Tibial nerve (tissue), 4 donors: ENCODE measurements around the gene ACBD6. TPM values are rescaled to one million over a fixed set of nuclear protein-coding genes. Genes with fewer than 3 reads are reported as not detected.

ENCODE experiments used
- DNase-seq, 2 donors: peaks; one replicate each; pipeline ENCODE4 v3.0.0-alpha.2; 2019; ENCODE audit warnings: low spot score in 2 of 2
- H3K27ac ChIP-seq, 4 donors: fragments of 200-600 bp; sonication (generic) in 3 of 4; one replicate each; pipeline ENCODE4 v1.5.1; 2017 to 2019; ENCODE audit warnings: mild to moderate bottlenecking in 1 of 4
- H3K27me3 ChIP-seq, 2 donors: fragments of 200-600 bp; sonication (generic) in 1 of 2; one replicate each; pipeline versions ENCODE4 v1.5.1 to v1.6.0; 2017 to 2019
- H3K36me3 ChIP-seq, 3 donors: fragments of 200-600 bp; sonication (generic); one replicate each; pipeline ENCODE4 v1.5.1; 2018 to 2019
- H3K4me1 ChIP-seq, 4 donors: fragments of 200-600 bp; sonication (generic) in 3 of 4; one replicate each; pipeline ENCODE4 v1.5.1; 2017 to 2019
- H3K4me3 ChIP-seq, 4 donors: fragments of 200-600 bp; sonication (generic) in 3 of 4; one replicate each; pipeline ENCODE4 v1.5.1; 2017 to 2019; ENCODE audit warnings: mild to moderate bottlenecking in 1 of 4, moderate library complexity in 1 of 4
- H3K9me3 ChIP-seq, 4 donors: fragments of 200-600 bp; sonication (generic) in 3 of 4; one replicate each; pipeline ENCODE4 v1.5.1; 2017 to 2019
- EP300 ChIP-seq, 2 donors: sonication (generic); formaldehyde crosslinking; IDR thresholded peaks; one replicate each; pipeline ENCODE4 v1.6.1; 2017; ENCODE audit warnings: antibody characterized with exemption in 2 of 2, mild to moderate bottlenecking in 1 of 2
- POLR2A ChIP-seq, 2 donors: fragments of 450-650 bp; IDR thresholded peaks; one replicate each; pipeline ENCODE4 v1.6.1; 2017; ENCODE audit warnings: antibody characterized with exemption in 2 of 2, mild to moderate bottlenecking in 2 of 2, moderate library complexity in 2 of 2
- WGBS, 2 donors: methylation state at CpG; one replicate each; pipeline ENCODE4 v1.1.5; 2018; 5-methylcytosine and 5-hydroxymethylcytosine counted together
- total RNA-seq, 4 donors: library from RNA; depleted of rRNA; stranded (reverse); fragments of >200 nt; gene quantifications; one replicate each; pipeline ENCODE4 v1.1.0, GENCODE V29; 2016
- TF ChIP-seq, protein P1 (sequence below), 5 experiments: fragments of 200-600 bp in 3 of 5; fragments of 450-650 bp in 2 of 5; sonication (generic) in 3 of 5; IDR thresholded peaks; one replicate each; pipeline ENCODE4 v1.5.1; 2016 to 2019; ENCODE audit warnings: antibody characterized with exemption in 5 of 5, mild to moderate bottlenecking in 3 of 5, moderate library complexity in 2 of 5

The ACBD6 gene
- total RNA-seq, 4 donors from 2014 or later, result 55.7 to 61.8 (median 57.2) TPM

DNA sequence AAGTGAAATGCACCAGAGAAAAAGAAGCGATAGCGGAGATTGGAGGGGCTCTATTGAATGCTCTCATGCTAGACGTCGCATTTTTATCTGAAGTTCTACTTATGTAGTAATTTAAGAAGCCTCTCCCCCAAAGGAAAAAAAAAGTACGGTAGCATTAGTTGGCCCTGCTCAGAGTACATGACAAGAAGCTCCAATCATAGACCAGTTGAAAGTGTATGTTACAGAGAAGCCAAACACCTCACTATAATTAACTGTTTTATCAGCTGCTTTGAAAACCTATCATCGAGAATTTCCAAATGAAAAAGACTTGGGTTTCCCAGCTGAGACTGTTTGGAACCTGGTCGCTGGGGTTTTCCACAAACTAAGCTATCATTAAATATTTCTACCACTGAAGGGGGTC is 36.8 kb upstream of the ACBD6 start:
- 90 to 91% methylated on average over 7 of the region's 7 CpGs for WGBS, 2 donors
- Histone ChIP-seq H3K27me3 (no peaks in the 10 kb centered on the region), H3K9me3 (no peaks in the 10 kb centered on the region), H3K36me3 (no peaks in the 10 kb centered on the region), H3K27ac (no peak overlapping the region), H3K4me3 (no peak overlapping the region), H3K4me1 (peaks cover 0 to 18% (median 0%) of the 10 kb centered on the region in 4 donors)
- no peak for DNase-seq
- TF ChIP-seq EP300 (IDR thresholded peaks at IDR 0.05), result no peak
- TF ChIP-seq, protein P1, sequence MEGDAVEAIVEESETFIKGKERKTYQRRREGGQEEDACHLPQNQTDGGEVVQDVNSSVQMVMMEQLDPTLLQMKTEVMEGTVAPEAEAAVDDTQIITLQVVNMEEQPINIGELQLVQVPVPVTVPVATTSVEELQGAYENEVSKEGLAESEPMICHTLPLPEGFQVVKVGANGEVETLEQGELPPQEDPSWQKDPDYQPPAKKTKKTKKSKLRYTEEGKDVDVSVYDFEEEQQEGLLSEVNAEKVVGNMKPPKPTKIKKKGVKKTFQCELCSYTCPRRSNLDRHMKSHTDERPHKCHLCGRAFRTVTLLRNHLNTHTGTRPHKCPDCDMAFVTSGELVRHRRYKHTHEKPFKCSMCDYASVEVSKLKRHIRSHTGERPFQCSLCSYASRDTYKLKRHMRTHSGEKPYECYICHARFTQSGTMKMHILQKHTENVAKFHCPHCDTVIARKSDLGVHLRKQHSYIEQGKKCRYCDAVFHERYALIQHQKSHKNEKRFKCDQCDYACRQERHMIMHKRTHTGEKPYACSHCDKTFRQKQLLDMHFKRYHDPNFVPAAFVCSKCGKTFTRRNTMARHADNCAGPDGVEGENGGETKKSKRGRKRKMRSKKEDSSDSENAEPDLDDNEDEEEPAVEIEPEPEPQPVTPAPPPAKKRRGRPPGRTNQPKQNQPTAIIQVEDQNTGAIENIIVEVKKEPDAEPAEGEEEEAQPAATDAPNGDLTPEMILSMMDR (IDR thresholded peaks at IDR 0.05), result no peak
- TF ChIP-seq POLR2A (IDR thresholded peaks at IDR 0.05), result no peak

DNA sequence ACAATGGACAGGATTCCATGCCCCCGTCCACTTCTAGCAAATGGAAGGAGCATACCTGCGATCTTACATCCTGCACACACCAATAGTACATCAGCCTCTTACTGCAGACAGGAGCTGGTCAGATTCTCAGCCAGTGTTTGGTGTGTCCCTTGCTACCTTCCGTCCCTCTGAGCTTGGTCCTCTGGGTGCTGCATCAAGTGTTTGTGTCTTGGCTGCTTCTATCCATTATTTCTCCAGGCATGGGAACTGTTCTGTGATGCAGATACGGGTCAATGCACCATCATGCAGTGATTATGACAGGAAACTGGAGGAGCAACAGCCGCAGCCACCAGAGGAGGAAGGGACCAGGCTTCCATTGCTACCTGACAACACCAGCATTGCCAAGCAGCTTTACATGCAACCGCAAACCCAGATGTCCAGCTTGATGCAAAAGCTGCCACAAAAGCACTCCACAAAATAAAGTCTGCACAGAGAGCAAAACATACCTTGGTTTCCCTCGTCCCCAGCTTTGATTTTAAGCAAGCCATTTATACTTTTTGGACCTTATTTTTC is 34.5 kb upstream of the ACBD6 start:
- TF ChIP-seq POLR2A (IDR thresholded peaks at IDR 0.05) (no peak), EP300 (IDR thresholded peaks at IDR 0.05) (no peak)
- TF ChIP-seq, protein P1 (IDR thresholded peaks at IDR 0.05), result no peak
- no peaks in the 10 kb centered on the region for H3K36me3 ChIP-seq
- no peaks in the 10 kb centered on the region for H3K9me3 ChIP-seq
- H3K4me3 ChIP-seq, result no peak overlapping the region
- H3K4me1 ChIP-seq, result peaks cover 0 to 2% (median 0%) of the 10 kb centered on the region in 4 donors
- no peaks in the 10 kb centered on the region for H3K27me3 ChIP-seq
- H3K27ac ChIP-seq, result no peak overlapping the region
- DNase-seq, result no peak
- WGBS, 2 donors, result 78 to 82% methylated on average over 7 of the region's 7 CpGs

DNA sequence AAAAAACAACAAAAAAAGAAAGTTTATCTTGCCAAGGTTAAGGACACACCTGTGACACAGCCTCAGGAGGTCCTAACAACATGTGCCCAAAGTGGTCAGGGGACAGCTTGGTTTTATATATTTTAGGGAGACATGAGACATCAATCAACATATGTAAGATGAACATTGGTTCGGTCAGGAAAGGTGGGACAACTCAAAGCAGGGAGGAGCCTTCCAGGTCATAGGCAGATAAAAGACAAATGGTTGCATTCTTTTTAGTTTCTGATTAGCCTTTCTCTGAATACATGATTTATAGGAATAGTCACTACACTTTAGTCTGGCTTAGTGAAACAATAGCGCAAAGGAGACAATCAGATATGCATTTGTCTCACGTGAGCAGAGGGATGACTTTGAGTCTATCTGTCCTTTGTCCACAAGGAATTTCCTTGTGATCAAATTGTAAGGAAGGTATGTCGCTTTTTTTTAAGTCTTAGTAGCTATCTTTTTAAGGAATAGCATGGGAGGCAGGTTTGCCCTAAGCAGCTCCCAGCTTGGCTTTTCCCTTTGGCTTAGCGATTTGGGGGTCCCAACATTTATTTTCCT is 33.1 kb upstream of the ACBD6 start:
- peaks cover 0 to 3% (median 0%) of the 10 kb centered on the region in 4 donors for H3K4me1 ChIP-seq
- no peak for DNase-seq
- no peak for TF ChIP-seq POLR2A (IDR thresholded peaks at IDR 0.05)
- no peaks in the 10 kb centered on the region for H3K36me3 ChIP-seq
- H3K9me3 ChIP-seq, result no peaks in the 10 kb centered on the region
- WGBS, 2 donors, result 89 to 92% methylated on average over 5 of the region's 5 CpGs
- no peak overlapping the region for H3K4me3 ChIP-seq
- no peaks in the 10 kb centered on the region for H3K27me3 ChIP-seq
- no peak overlapping the region for H3K27ac ChIP-seq

DNA sequence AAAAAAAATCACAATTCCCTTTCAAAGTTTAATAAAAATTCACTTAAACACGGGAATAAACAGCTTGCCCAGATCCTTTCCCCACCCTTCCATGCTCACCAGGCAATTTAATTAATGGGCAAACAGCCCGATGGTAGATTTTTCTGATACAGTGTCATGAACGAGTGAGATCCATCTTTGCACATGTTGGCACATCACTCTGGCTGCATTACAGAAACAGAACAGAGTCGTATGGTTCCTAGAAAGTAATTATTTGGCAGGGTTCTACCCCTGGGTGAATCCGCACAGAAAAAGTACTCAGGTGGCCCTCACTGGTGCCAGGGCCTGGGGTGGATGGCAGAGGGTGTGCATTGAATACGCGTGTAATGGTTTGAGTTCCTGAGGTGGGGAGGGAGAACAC is 31.8 kb upstream of the ACBD6 start:
- no peak for DNase-seq
- H3K9me3 ChIP-seq, result no peaks in the 10 kb centered on the region
- no peaks in the 10 kb centered on the region for H3K36me3 ChIP-seq
- no peak overlapping the region for H3K4me3 ChIP-seq
- 74 to 78% methylated on average over 7 of the region's 7 CpGs for WGBS, 2 donors
- H3K4me1 ChIP-seq, result peaks cover 0 to 7% (median 0%) of the 10 kb centered on the region in 4 donors
- no peak overlapping the region for H3K27ac ChIP-seq
- TF ChIP-seq EP300 (IDR thresholded peaks at IDR 0.05) (no peak), POLR2A (IDR thresholded peaks at IDR 0.05) (no peak)
- TF ChIP-seq, protein P1 (IDR thresholded peaks at IDR 0.05), result no peak
- no peaks in the 10 kb centered on the region for H3K27me3 ChIP-seq

DNA sequence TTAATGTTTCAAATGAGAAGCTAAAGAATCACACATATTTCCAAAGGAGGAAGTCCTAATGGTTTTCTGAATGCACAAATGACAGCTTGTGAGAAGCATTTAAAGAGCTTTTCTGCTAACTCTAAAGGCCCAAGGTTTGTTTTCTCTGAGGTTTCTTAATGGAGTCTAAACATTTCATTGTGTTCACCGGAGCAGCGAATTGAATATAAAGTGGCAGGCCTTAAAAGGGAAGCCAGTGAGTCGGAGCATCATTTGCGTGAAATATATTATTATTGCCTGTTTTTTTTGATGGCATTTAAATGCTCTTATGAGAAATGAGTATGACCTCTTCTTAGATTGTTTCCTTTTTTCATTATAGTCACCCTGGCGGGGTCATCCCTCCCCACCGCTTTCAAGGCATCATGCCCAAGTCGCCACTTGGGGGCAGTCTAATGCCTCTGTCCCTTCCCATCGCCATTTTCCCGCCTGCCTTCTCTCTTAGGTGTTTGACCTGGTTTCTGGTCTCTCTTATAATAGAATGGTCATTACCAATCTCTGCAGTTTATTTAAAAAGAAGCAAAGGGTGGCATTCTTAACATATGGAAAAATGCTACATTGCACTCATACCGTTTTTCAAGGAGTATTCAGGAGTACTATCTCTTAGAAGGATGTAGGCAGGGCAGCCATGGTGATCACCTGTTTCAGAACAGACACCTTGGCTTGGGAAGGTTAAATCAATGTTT is 31.1 kb upstream of the ACBD6 start:
- no peak for TF ChIP-seq EP300 (IDR thresholded peaks at IDR 0.05)
- TF ChIP-seq, protein P1 (IDR thresholded peaks at IDR 0.05), result peak; percentile 61 to 77 (median 64)
- WGBS, 2 donors, result 34 to 37% methylated on average over 10 of the region's 10 CpGs
- DNase-seq, result peak; percentile 21 to 74
- H3K4me1 ChIP-seq, result peaks cover 0 to 7% (median 0%) of the 10 kb centered on the region in 4 donors
- H3K36me3 ChIP-seq, result no peaks in the 10 kb centered on the region
- H3K4me3 ChIP-seq, result no peak overlapping the region
- no peaks in the 10 kb centered on the region for H3K27me3 ChIP-seq
- H3K9me3 ChIP-seq, result no peaks in the 10 kb centered on the region
- H3K27ac ChIP-seq, result no peak overlapping the region
